PC-3 (cell line): Measurements from ENCODE around the gene DIS3L2.

ENCODE experiments used
- CTCF ChIP-seq: fragments of 300-600 bp; sonication (generic); conservative IDR thresholded peaks from 2 replicates; pipeline ENCODE4 v1.5.1; 2017; ENCODE audit warnings: antibody characterized with exemption, low read depth, mild to moderate bottlenecking, low read length
- EZH2 ChIP-seq: fragments of 300-600 bp; sonication (generic); IDR thresholded peaks from one replicate; pipeline ENCODE4 v1.6.1; 2017; ENCODE audit warnings: antibody characterized with exemption, mild to moderate bottlenecking, low read length; ENCODE audit not compliant: unreplicated experiment
- EZH2phosphoT487 ChIP-seq: fragments of 300-600 bp; sonication (generic); IDR thresholded peaks from 2 replicates; pipeline ENCODE4 v1.6.1; 2018; ENCODE audit warnings: mild to moderate bottlenecking, antibody characterized with exemption, low read length, borderline replicate concordance

GRCh38 chr2:232028071-232028470, 66.6 kb downstream of the DIS3L2 start:
- TF ChIP-seq CTCF: no peak
- no peak for TF ChIP-seq EZH2
- no peak for TF ChIP-seq EZH2phosphoT487
